Stimulated activated CD8-positive, alpha-beta memory T cell treated with anti-CD3 and anti-CD28 coated beads, Interleukin-2, amount 100 ng/mL, for 48 hours (primary cell): Measurements from ENCODE around the gene TTC28.
"Not testable (repeated sequence)": the region's sequence is repeated elsewhere in the genome, so short reads cannot be mapped to it uniquely, and the experiment has no call there.

Experiments
- DNase-seq, 2 donors: peaks; one replicate each; pipeline ENCODE4 v3.0.0-alpha.2; 2020; ENCODE audit warnings: low read depth in 2 of 2

The TTC28 gene

GRCh38 chr22:28560743-28561101, 118.9 kb downstream of the TTC28 start:
- DNase-seq, result not testable (repeated sequence)

- no peak for DNase-seq
These were observed 119.4 kb downstream of the TTC28 start for GRCh38 chr22:28560046-28560742.

GRCh38 chr22:28557184-28557583, 122.5 kb downstream of the TTC28 start:
- DNase-seq, result no peak

- not testable (repeated sequence) for DNase-seq
These were observed 126.4 kb downstream of the TTC28 start for GRCh38 chr22:28553108-28553866.

GRCh38 chr22:28548406-28548805, 131.2 kb downstream of the TTC28 start:
- no peak for DNase-seq

GRCh38 chr22:28547132-28547842, 132.4 kb downstream of the TTC28 start:
- no peak for DNase-seq

GRCh38 chr22:28544431-28544868, 135.2 kb downstream of the TTC28 start:
- no peak for DNase-seq

GRCh38 chr22:28542980-28543621, 136.5 kb downstream of the TTC28 start:
- no peak for DNase-seq

- no peak for DNase-seq
These were observed 138.5 kb downstream of the TTC28 start for GRCh38 chr22:28541137-28541536.

- DNase-seq, result no peak
These were observed 140.7 kb downstream of the TTC28 start for GRCh38 chr22:28538922-28539321.

- DNase-seq, result not testable (repeated sequence)
These were observed 149.1 kb downstream of the TTC28 start for GRCh38 chr22:28530565-28530964.

- not testable (repeated sequence) for DNase-seq
These were observed 150.5 kb downstream of the TTC28 start for GRCh38 chr22:28529144-28529543.

- DNase-seq, result no peak
These were observed 158.2 kb downstream of the TTC28 start for GRCh38 chr22:28521451-28521850.

- DNase-seq, result no peak
These were observed 165.3 kb downstream of the TTC28 start for GRCh38 chr22:28514321-28514821.

GRCh38 chr22:28512387-28512786, 167.3 kb downstream of the TTC28 start:
- DNase-seq, result not testable (repeated sequence)

GRCh38 chr22:28507896-28508295, 171.7 kb downstream of the TTC28 start:
- no peak for DNase-seq

- DNase-seq, result no peak
These were observed 173.5 kb downstream of the TTC28 start for GRCh38 chr22:28506150-28506535.

GRCh38 chr22:28505416-28506149, 174.1 kb downstream of the TTC28 start:
- DNase-seq, result no peak

- no peak for DNase-seq
These were observed 179.6 kb downstream of the TTC28 start for GRCh38 chr22:28500006-28500405.

- no peak for DNase-seq
These were observed 181.6 kb downstream of the TTC28 start for GRCh38 chr22:28498044-28498443.

- no peak for DNase-seq
These were observed 182.5 kb downstream of the TTC28 start for GRCh38 chr22:28497188-28497587.
